GM18517 (cell line): ENCODE results near the gene USP6.
"Not testable (repeated sequence)": the region's sequence is repeated elsewhere in the genome, so short reads cannot be mapped to it uniquely, and the experiment has no call there.

Experiments used
- ATAC-seq: cut with Tn5 transposase; IDR thresholded peaks from one replicate; pipeline ENCODE4 v1.9.1; 2021; ENCODE audit warnings: mild to moderate bottlenecking, moderate library complexity; ENCODE audit not compliant: unreplicated experiment

Gene USP6

GRCh38 chr17:5115673-5116651, at the start of gene USP6:
Gene USP6, plus strand, starts transcription at chr17:5116032. Its CDS starts 14,336 bp downstream, at chr17:5130368.
- no peak for ATAC-seq

- ATAC-seq: no peak
These were observed 47.6 kb upstream of the USP6 start for GRCh38 chr17:5068236-5068635.

GRCh38 chr17:5069724-5070123, 46.1 kb upstream of the USP6 start:
- ATAC-seq: no peak

GRCh38 chr17:5075472-5075871, 40.4 kb upstream of the USP6 start:
- not testable (repeated sequence) for ATAC-seq

- not testable (repeated sequence) for ATAC-seq
These were observed 38.6 kb upstream of the USP6 start for GRCh38 chr17:5077275-5077674.

- no peak for ATAC-seq
These were observed 38.1 kb upstream of the USP6 start for GRCh38 chr17:5077781-5078105.

GRCh38 chr17:5078106-5079028, 37.5 kb upstream of the USP6 start, which contains the start of gene ZFP3:
Gene ZFP3, plus strand, starts transcription at chr17:5078467. Its CDS starts 13,038 bp downstream, at chr17:5091505.
- ATAC-seq: peak; percentile 69

GRCh38 chr17:5080591-5080990, 35.2 kb upstream of the USP6 start:
- no peak for ATAC-seq

GRCh38 chr17:5092218-5093010, 23.4 kb upstream of the USP6 start:
- no peak for ATAC-seq

- no peak for ATAC-seq
These were observed 19.1 kb upstream of the USP6 start for GRCh38 chr17:5096731-5097100.

- no peak for ATAC-seq
These were observed 18.6 kb upstream of the USP6 start for GRCh38 chr17:5097101-5097834.

- no peak for ATAC-seq
These were observed 16.6 kb upstream of the USP6 start for GRCh38 chr17:5099271-5099670.

- ATAC-seq: no peak
These were observed 15.0 kb upstream of the USP6 start for GRCh38 chr17:5100832-5101231.

GRCh38 chr17:5110816-5111215, 5.0 kb upstream of the USP6 start:
- no peak for ATAC-seq

- peak; percentile 76 for ATAC-seq
These were observed 4.2 kb upstream of the USP6 start, which contains the start of gene ZNF232 for GRCh38 chr17:5111402-5112204. Gene ZNF232, minus strand, starts transcription at chr17:5111878. Its CDS starts 56 bp downstream, at chr17:5111822.

- no peak for ATAC-seq
These were observed 2.4 kb downstream of the USP6 start for GRCh38 chr17:5118219-5118618.

GRCh38 chr17:5120036-5120435, 4.2 kb downstream of the USP6 start:
- no peak for ATAC-seq

GRCh38 chr17:5120436-5121185, 4.8 kb downstream of the USP6 start:
- ATAC-seq: not testable (repeated sequence)
